HCT116 (cell line): ENCODE data around the gene RAET1G. TPM values are rescaled to one million over a fixed set of nuclear protein-coding genes. Genes with fewer than 3 reads are reported as not detected.

Experiments
- ATAC-seq: fragments of 200-7000 bp; cut with Tn5 transposase; 2 replicates; pipeline ENCODE4 v1.9.1; 2020; ENCODE audit warnings: mild to moderate bottlenecking, moderate library complexity
- BruUV-seq: library from RNA; stranded (reverse); fragments of 400-500 nt; replicated peaks from 2 replicates; lab custom pipeline; 2021; lab: Mats Ljungman, UMichigan
- CTCF ChIA-PET: fragments of 300-600 bp; sonication (Branson Sonifier 250); formaldehyde crosslinking; loops from one replicate; lab custom pipeline; 2021; ENCODE audit warnings: antibody characterized with exemption; lab: Charles Lee
- POLR2A ChIA-PET: fragments of 300-600, 350-600 bp; sonication (Branson Sonifier 250); formaldehyde crosslinking; loops from one replicate; lab custom pipeline; 2021; ENCODE audit warnings: antibody characterized with exemption; lab: Charles Lee
- RAD21 ChIA-PET, 2 experiments: fragments of 300-600 bp; sonication (Branson Sonifier 250); formaldehyde crosslinking; loops; one replicate each; lab custom pipeline; 2023; ENCODE audit warnings: low total read pairs in 2 of 2; ENCODE audit not compliant: uncharacterized antibody in 2 of 2, unreplicated experiment in 2 of 2, low non-redundant PET in 1 of 2; lab: Charles Lee
- DNase-seq: peaks from one replicate; pipeline ENCODE4 v3.0.0-alpha.2; 2010; ENCODE audit warnings: low read depth, low spot score
- H2AFZ ChIP-seq: fragments of 200-600 bp; shearing (Covaris generic), sonication (generic); 2 replicates; pipeline ENCODE4 v1.6.1; 2017; ENCODE audit warnings: low read depth, mixed run types, mixed read lengths, antibody characterized with exemption, low read length; ENCODE audit not compliant: poor library complexity, severe bottlenecking
- H3K27ac ChIP-seq: 2 replicates; pipeline ENCODE4 v1.5.1; 2012; ENCODE audit warnings: low read depth, low read length
- H3K27me3 ChIP-seq: fragments of 200-600 bp; sonication (generic); 2 replicates; pipeline ENCODE4 v1.6.1; 2016; ENCODE audit warnings: mixed run types, low read length, mixed read lengths; ENCODE audit not compliant: insufficient read depth
- H3K36me3 ChIP-seq, 2 experiments: fragments of 200-500 bp in 1 of 2; fragments of 200-600 bp in 1 of 2; sonication (Bioruptor generic) in 1 of 2; sonication (generic) in 1 of 2; 2 replicates each; pipeline versions ENCODE4 v1.5.1 to v1.6.1; 2014 to 2016; ENCODE audit warnings: low read length in 2 of 2, inconsistent platforms in 1 of 2, mixed read lengths in 1 of 2, mixed run types in 1 of 2; ENCODE audit not compliant: insufficient read depth in 2 of 2, control insufficient read depth in 1 of 2
- H3K4me1 ChIP-seq, 2 experiments: fragments of 200-600 bp in 1 of 2; sonication (generic) in 1 of 2; 2 replicates each; pipeline versions ENCODE4 v1.5.1 to v1.6.1; 2012 to 2017; ENCODE audit warnings: low read length in 2 of 2, inconsistent platforms in 1 of 2, mild to moderate bottlenecking in 1 of 2, mixed read lengths in 1 of 2, mixed run types in 1 of 2, moderate library complexity in 1 of 2; ENCODE audit not compliant: insufficient read depth in 2 of 2, control insufficient read depth in 1 of 2
- H3K4me2 ChIP-seq: fragments of 200-600 bp; sonication (generic); 2 replicates; pipeline ENCODE4 v1.6.1; 2017; ENCODE audit warnings: mixed run types, low read length, mixed read lengths
- H3K4me3 ChIP-seq, 2 experiments: fragments of 200-600 bp in 1 of 2; sonication (generic) in 1 of 2; replicated peaks in 1 of 2; 2 replicates each; pipeline ENCODE4 v1.5.1; 2011 to 2016; ENCODE audit warnings: low read length in 2 of 2, control low read depth in 1 of 2, low read depth in 1 of 2, mild to moderate bottlenecking in 1 of 2, mixed read lengths in 1 of 2, mixed run types in 1 of 2
- H3K79me2 ChIP-seq: fragments of 200-600 bp; sonication (generic); 2 replicates; pipeline ENCODE4 v1.6.1; 2017; ENCODE audit warnings: mild to moderate bottlenecking, mixed run types, low read length, moderate library complexity, mixed read lengths; ENCODE audit not compliant: insufficient read depth
- H3K9ac ChIP-seq: fragments of 200-600 bp; sonication (generic); 2 replicates; pipeline ENCODE4 v1.6.1; 2016; ENCODE audit warnings: low read length, mixed read lengths
- H3K9me2 ChIP-seq: fragments of 200-600 bp; sonication (generic), shearing (Covaris generic); 2 replicates; pipeline ENCODE4 v1.6.1; 2017; ENCODE audit warnings: mixed run types, mild to moderate bottlenecking, moderate library complexity; ENCODE audit not compliant: insufficient read depth
- H3K9me3 ChIP-seq, 2 experiments: fragments of 200-500 bp in 1 of 2; fragments of 200-600 bp in 1 of 2; sonication (Bioruptor generic) in 1 of 2; sonication (generic) in 1 of 2; 2 replicates each; pipeline ENCODE4 v1.6.1; 2014 to 2017; ENCODE audit warnings: low read length in 2 of 2, mixed read lengths in 2 of 2, inconsistent platforms in 1 of 2, low read depth in 1 of 2, mild to moderate bottlenecking in 1 of 2, mixed run types in 1 of 2, moderate library complexity in 1 of 2; ENCODE audit not compliant: control insufficient read depth in 1 of 2, insufficient read depth in 1 of 2
- H4K20me1 ChIP-seq: fragments of 200-600 bp; sonication (generic), shearing (Covaris generic); 2 replicates; pipeline ENCODE4 v1.6.1; 2017; ENCODE audit warnings: mixed run types, mild to moderate bottlenecking, moderate library complexity; ENCODE audit not compliant: insufficient read depth
- CBX3 ChIP-seq: IDR thresholded peaks from 2 replicates; pipeline ENCODE4 v1.6.1; 2012; ENCODE audit warnings: low read depth
- CEBPB ChIP-seq: IDR thresholded peaks from 2 replicates; pipeline ENCODE4 v1.6.1; 2012; ENCODE audit warnings: low read depth
- POLR2A ChIP-seq: IDR thresholded peaks from 2 replicates; pipeline ENCODE4 v1.7.0; 2011; ENCODE audit warnings: borderline replicate concordance; ENCODE audit not compliant: insufficient read depth, insufficient read length; ENCODE audit errors: extremely low read depth
- POLR2AphosphoS5 ChIP-seq: IDR thresholded peaks from 2 replicates; pipeline ENCODE4 v1.6.1; 2011; ENCODE audit warnings: mild to moderate bottlenecking, low read depth, low read length, moderate library complexity
- SIN3A ChIP-seq: IDR thresholded peaks from 2 replicates; pipeline ENCODE4 v1.6.1; 2012; ENCODE audit warnings: low read depth
- ZNF274 ChIP-seq: fragments of 200-500 bp; sonication (Bioruptor generic); IDR thresholded peaks from 2 replicates; pipeline ENCODE4 v1.6.1; 2014; ENCODE audit warnings: mild to moderate bottlenecking, low read depth, low read length, inconsistent platforms
- intact Hi-C: fragments of 100-400 bp; cut with micrococcal nuclease; formaldehyde crosslinking; loops from 2 replicates; pipeline ENCODE4 v1.10.0; 2022
- total RNA-seq: library from RNA; stranded (reverse); gene quantifications from one replicate; pipeline ENCODE4 v1.2.1, GENCODE V29; 2021; ENCODE audit not compliant: unreplicated experiment
- TF ChIP-seq, protein P1 (sequence below): IDR thresholded peaks from 2 replicates; pipeline ENCODE4 v1.6.1; 2012

The RAET1G gene
- total RNA-seq, 1 experiment from 2014 or later, result 0.37 TPM

DNA sequence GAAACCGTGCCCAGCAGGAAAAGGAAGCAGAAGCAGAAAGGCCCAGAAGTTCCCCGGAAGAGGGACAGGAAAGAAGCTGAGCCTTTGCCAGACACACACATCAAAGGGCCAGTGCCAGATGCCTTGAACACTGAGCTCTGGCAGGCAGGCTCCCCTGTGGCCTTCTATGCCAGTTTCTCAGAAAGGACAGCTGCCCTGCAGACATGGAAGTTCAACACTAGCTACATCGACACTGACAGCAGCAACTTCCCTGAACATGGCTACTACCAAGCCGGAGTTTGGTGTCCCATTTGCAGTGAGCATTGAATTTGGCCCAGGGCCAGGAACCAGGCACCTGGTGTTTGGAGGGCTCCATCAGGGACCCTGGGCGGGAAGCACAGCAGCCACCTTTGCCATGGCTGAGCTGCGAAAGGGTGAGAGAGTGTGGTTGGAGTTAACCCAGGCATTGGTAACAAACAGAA lies 17.0 kb downstream of the RAET1G start:
- H3K4me2 ChIP-seq, result no peak overlapping the region
- RAD21 ChIA-PET, result no interaction called here
- H3K36me3 ChIP-seq, result no peaks in the 10 kb centered on the region
- CTCF ChIA-PET, result no interaction called here
- H3K79me2 ChIP-seq, result no peaks in the 10 kb centered on the region
- H3K4me3 ChIP-seq, result no peak overlapping the region
- no peaks in the 10 kb centered on the region for H3K4me1 ChIP-seq
- no peak for DNase-seq
- intact Hi-C loops, result no loop called here
- H3K9ac ChIP-seq, result no peak overlapping the region
- H3K9me3 ChIP-seq, result peaks cover 5 to 6% of the 10 kb centered on the region in 2 experiments; a peak in 2 of 4 replicates
- POLR2A ChIA-PET, result interaction anchor here (0.6 kb wide), 1 partner anchor 9 kb away, joined by 3 read pairs; no protein-coding TSS in a partner anchor
- H4K20me1 ChIP-seq, result no peaks in the 10 kb centered on the region
- no peaks in the 10 kb centered on the region for H3K27me3 ChIP-seq
- BruUV-seq, result no TSS peak
- no peak for ATAC-seq
- no peak overlapping the region for H2AFZ ChIP-seq
- no peak overlapping the region for H3K27ac ChIP-seq
- H3K9me2 ChIP-seq, result no peaks in the 10 kb centered on the region
- TF ChIP-seq CBX3, result no peak
- TF ChIP-seq POLR2A, result no peak
- TF ChIP-seq, protein P1, sequence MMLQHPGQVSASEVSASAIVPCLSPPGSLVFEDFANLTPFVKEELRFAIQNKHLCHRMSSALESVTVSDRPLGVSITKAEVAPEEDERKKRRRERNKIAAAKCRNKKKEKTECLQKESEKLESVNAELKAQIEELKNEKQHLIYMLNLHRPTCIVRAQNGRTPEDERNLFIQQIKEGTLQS, result no peak

DNA sequence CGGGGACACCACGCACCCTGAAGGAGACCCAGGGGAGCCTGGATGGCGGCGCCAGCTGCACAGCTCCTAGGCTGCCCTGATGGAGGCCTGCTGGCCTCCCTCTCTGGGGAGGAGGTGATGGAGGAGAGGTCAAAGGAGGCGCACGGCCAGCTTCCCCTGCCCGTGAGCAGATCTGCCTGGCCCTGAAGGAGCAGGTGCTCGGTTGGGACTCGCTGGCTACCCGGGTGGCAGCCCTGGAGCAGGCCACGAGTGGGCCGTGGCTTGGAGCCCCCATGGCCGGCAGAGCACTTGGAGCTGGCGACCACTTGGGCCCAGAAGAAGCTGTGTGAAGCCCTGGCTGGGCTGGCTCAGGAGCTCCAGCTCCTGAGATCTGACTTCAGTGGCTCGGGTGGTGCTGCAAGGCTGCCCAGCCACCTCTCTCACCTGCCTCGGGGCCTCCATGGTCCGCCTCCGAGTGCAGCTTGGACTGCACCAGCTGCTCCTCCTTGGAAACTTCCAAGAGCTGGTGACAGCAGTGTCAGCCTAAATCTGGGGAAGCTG lies 17.5 kb downstream of the RAET1G start:
- H3K79me2 ChIP-seq, result no peaks in the 10 kb centered on the region
- H4K20me1 ChIP-seq, result no peaks in the 10 kb centered on the region
- POLR2A ChIA-PET, result no interaction called here
- H3K27me3 ChIP-seq, result no peaks in the 10 kb centered on the region
- no peak overlapping the region for H3K4me2 ChIP-seq
- H2AFZ ChIP-seq, result no peak overlapping the region
- H3K9me3 ChIP-seq, result peaks cover 5 to 6% of the 10 kb centered on the region in 2 experiments; a peak in 2 of 4 replicates
- no peak for ATAC-seq
- H3K4me3 ChIP-seq, result no peak overlapping the region
- H3K9ac ChIP-seq, result no peak overlapping the region
- no TSS peak for BruUV-seq
- no peak overlapping the region for H3K27ac ChIP-seq
- no peaks in the 10 kb centered on the region for H3K36me3 ChIP-seq
- H3K9me2 ChIP-seq, result no peaks in the 10 kb centered on the region
- H3K4me1 ChIP-seq, result no peaks in the 10 kb centered on the region
- CTCF ChIA-PET, result interaction anchor here (1.4 to 1.5 kb wide), 2 partner anchors 10 to 70 kb away, joined by 3 to 6 read pairs; no protein-coding TSS in a partner anchor
- RAD21 ChIA-PET, result no interaction called here
- intact Hi-C loops, result no loop called here
- no peak for TF ChIP-seq CEBPB
- no peak for TF ChIP-seq SIN3A
- no peak for TF ChIP-seq POLR2AphosphoS5
- no peak for TF ChIP-seq ZNF274
- no peak for DNase-seq
